H9 (cell line): Measurements from ENCODE around the gene LIG3. TPM values are rescaled to one million over a fixed set of nuclear protein-coding genes. Genes with fewer than 3 reads are reported as not detected.

Experiments used
- DNase-seq: peaks from one replicate; pipeline ENCODE4 v3.0.0-alpha.2; 2017
- H2AFZ ChIP-seq: one replicate; pipeline ENCODE4 v1.6.1; 2013; ENCODE audit warnings: mild to moderate bottlenecking, low read length, control low read depth, moderate library complexity
- H2AK5ac ChIP-seq: 2 replicates; pipeline ENCODE4 v1.6.1; 2013; ENCODE audit warnings: low read length, control low read depth, mixed read lengths; ENCODE audit not compliant: insufficient read length
- H2BK120ac ChIP-seq: one replicate; pipeline ENCODE4 v1.6.1; 2013; ENCODE audit warnings: low read depth, mild to moderate bottlenecking, low read length, control low read depth, inconsistent platforms; ENCODE audit not compliant: poor library complexity, severe bottlenecking
- H2BK12ac ChIP-seq: 2 replicates; pipeline ENCODE4 v1.6.1; 2013; ENCODE audit warnings: low read length, control low read depth, mixed read lengths, low read depth; ENCODE audit not compliant: insufficient read length
- H2BK15ac ChIP-seq: 2 replicates; pipeline ENCODE4 v1.6.1; 2013; ENCODE audit warnings: low read depth, low read length, control low read depth
- H2BK20ac ChIP-seq: one replicate; pipeline ENCODE4 v1.6.1; 2013; ENCODE audit warnings: low read depth, mild to moderate bottlenecking, low read length, control low read depth, inconsistent platforms; ENCODE audit not compliant: poor library complexity, severe bottlenecking
- H2BK5ac ChIP-seq: 2 replicates; pipeline ENCODE4 v1.6.1; 2013; ENCODE audit warnings: low read length, control low read depth, mixed read lengths; ENCODE audit not compliant: insufficient read length
- H3K14ac ChIP-seq: 2 replicates; pipeline ENCODE4 v1.6.1; 2013; ENCODE audit warnings: low read length, control low read depth; ENCODE audit not compliant: insufficient read depth
- H3K18ac ChIP-seq: 2 replicates; pipeline ENCODE4 v1.6.1; 2013; ENCODE audit warnings: low read depth, mild to moderate bottlenecking, mixed read lengths, low read length, control low read depth; ENCODE audit not compliant: insufficient read length
- H3K23ac ChIP-seq: 2 replicates; pipeline ENCODE4 v1.6.1; 2013; ENCODE audit warnings: low read length, control low read depth, mixed read lengths, low read depth; ENCODE audit not compliant: insufficient read length
- H3K23me2 ChIP-seq: 2 replicates; pipeline ENCODE4 v1.6.1; 2013; ENCODE audit warnings: low read depth, mild to moderate bottlenecking, mixed read lengths, low read length, control low read depth; ENCODE audit not compliant: insufficient read length, poor library complexity, severe bottlenecking
- H3K27ac ChIP-seq: 2 replicates; pipeline ENCODE4 v1.5.1; 2013; ENCODE audit warnings: low read length, control low read depth, mixed read lengths, low read depth; ENCODE audit not compliant: insufficient read length
- H3K27me3 ChIP-seq: 2 replicates; pipeline ENCODE4 v1.6.1; 2013; ENCODE audit warnings: low read length, control low read depth, inconsistent platforms; ENCODE audit not compliant: insufficient read depth
- H3K4ac ChIP-seq: 2 replicates; pipeline ENCODE4 v1.6.1; 2013; ENCODE audit warnings: low read depth, mild to moderate bottlenecking, control low read depth, inconsistent platforms, low read length, moderate library complexity
- H3K4me1 ChIP-seq: 2 replicates; pipeline ENCODE4 v1.6.1; 2013; ENCODE audit warnings: low read length, control low read depth, inconsistent platforms; ENCODE audit not compliant: insufficient read depth
- H3K4me2 ChIP-seq: 2 replicates; pipeline ENCODE4 v1.6.1; 2013; ENCODE audit warnings: low read length, control low read depth, mixed read lengths; ENCODE audit not compliant: insufficient read length, insufficient read depth
- H3K56ac ChIP-seq: 2 replicates; pipeline ENCODE4 v1.6.1; 2013; ENCODE audit warnings: low read depth, mild to moderate bottlenecking, mixed read lengths, low read length, control low read depth; ENCODE audit not compliant: insufficient read length
- H3K79me1 ChIP-seq: 2 replicates; pipeline ENCODE4 v1.6.1; 2013; ENCODE audit warnings: low read depth, mild to moderate bottlenecking, moderate library complexity, low read length, control low read depth, inconsistent platforms; ENCODE audit not compliant: insufficient read depth, poor library complexity, severe bottlenecking
- H3K79me2 ChIP-seq: 2 replicates; pipeline ENCODE4 v1.6.1; 2013; ENCODE audit warnings: low read length, control low read depth, inconsistent platforms; ENCODE audit not compliant: insufficient read depth
- H3K9ac ChIP-seq: 2 replicates; pipeline ENCODE4 v1.6.1; 2013; ENCODE audit warnings: low read length, control low read depth, mixed read lengths; ENCODE audit not compliant: insufficient read length; ENCODE audit errors: extremely low read depth
- H3K9me3 ChIP-seq: one replicate; pipeline ENCODE4 v1.6.1; 2013; ENCODE audit warnings: low read depth, low read length, inconsistent platforms; ENCODE audit not compliant: control insufficient read depth
- H3T11ph ChIP-seq: one replicate; pipeline ENCODE4 v1.6.1; 2013; ENCODE audit warnings: mild to moderate bottlenecking, low read length, control low read depth, inconsistent platforms
- H4K20me1 ChIP-seq: one replicate; pipeline ENCODE4 v1.6.1; 2013; ENCODE audit not compliant: control insufficient read depth, insufficient read length, insufficient read depth
- H4K5ac ChIP-seq: 2 replicates; pipeline ENCODE4 v1.6.1; 2013; ENCODE audit warnings: low read depth, mild to moderate bottlenecking, mixed read lengths, low read length, control low read depth; ENCODE audit not compliant: insufficient read length
- H4K8ac ChIP-seq: replicated peaks from 2 replicates; pipeline ENCODE4 v1.6.1; 2013; ENCODE audit warnings: low read length, control low read depth, mixed read lengths, low read depth; ENCODE audit not compliant: insufficient read length
- H4K91ac ChIP-seq: 2 replicates; pipeline ENCODE4 v1.6.1; 2013; ENCODE audit warnings: low read depth, mild to moderate bottlenecking, moderate library complexity, mixed read lengths, low read length, control low read depth; ENCODE audit not compliant: insufficient read length
- H3K27ac Mint-ChIP-seq, 3 experiments: 2 replicates in 2 of 3; 3 replicates in 1 of 3; pipeline ENCODE4 v1.8.0; 2020 to 2021; ENCODE audit warnings: mixed read lengths in 3 of 3, mild to moderate bottlenecking in 1 of 3, moderate library complexity in 1 of 3
- H3K27me3 Mint-ChIP-seq: 2 replicates; pipeline ENCODE4 v1.8.0; 2021; ENCODE audit warnings: low read depth, mild to moderate bottlenecking, moderate library complexity, mixed read lengths
- H3K36me3 Mint-ChIP-seq, 3 experiments: 2 replicates in 2 of 3; 3 replicates in 1 of 3; pipeline ENCODE4 v1.8.0; 2020 to 2021; ENCODE audit warnings: low read depth in 3 of 3, mixed read lengths in 3 of 3; ENCODE audit not compliant: insufficient read depth in 1 of 3
- H3K4me1 Mint-ChIP-seq, 2 experiments: 2 replicates each; pipeline ENCODE4 v1.8.0; 2020; ENCODE audit warnings: mixed read lengths in 2 of 2
- H3K4me3 Mint-ChIP-seq, 2 experiments: 2 replicates in 1 of 2; 3 replicates in 1 of 2; pipeline ENCODE4 v1.8.0; 2020 to 2021; ENCODE audit warnings: mild to moderate bottlenecking in 2 of 2, mixed read lengths in 2 of 2, moderate library complexity in 1 of 2
- H3K9me3 Mint-ChIP-seq, 2 experiments: 2 replicates in 1 of 2; 3 replicates in 1 of 2; pipeline ENCODE4 v1.8.0; 2020; ENCODE audit warnings: mild to moderate bottlenecking in 2 of 2, mixed read lengths in 2 of 2, moderate library complexity in 1 of 2
- WGBS: extraction: QIAGEN DNeasy Blood & Tissue Kit; methylation state at CpG from one replicate; pipeline ENCODE4 v1.1.7; 2013; ENCODE audit warnings: missing lambda C conversion rate, low lambda C conversion rate, mixed read lengths; ENCODE audit not compliant: insufficient read length; ENCODE audit errors: extremely low coverage; 5-methylcytosine and 5-hydroxymethylcytosine counted together
- total RNA-seq: library from RNA; stranded (reverse); gene quantifications from 2 replicates; pipeline ENCODE4 v1.2.1, GENCODE V29; 2021
- TF ChIP-seq, protein P1 (sequence below): fragments of 200-600 bp; sonication (generic); conservative IDR thresholded peaks from 3 replicates; pipeline ENCODE4 v1.8.0; 2021; ENCODE audit warnings: antibody characterized with exemption, mild to moderate bottlenecking

Gene LIG3
- total RNA-seq, 1 experiment from 2014 or later: 96.0 TPM

GRCh38 chr17:34997355-34997862, 17.1 kb downstream of the LIG3 start:
- H2BK15ac ChIP-seq: no peak overlapping the region
- H2AK5ac ChIP-seq: no peak overlapping the region
- Mint-ChIP-seq H3K36me3 (peaks cover 30 to 100% (median 95%) of the 10 kb centered on the region in 3 experiments), H3K27ac (peak overlapping the region in 1 of 3 experiments; percentile 5; a peak in 1 of 7 replicates), H3K27me3 (no peaks in the 10 kb centered on the region), H3K9me3 (no peaks in the 10 kb centered on the region), H3K4me1 (no peaks in the 10 kb centered on the region), H3K4me3 (no peak overlapping the region)
- H3K4me2 ChIP-seq: no peak overlapping the region
- H3K23ac ChIP-seq: no peak overlapping the region
- no peak overlapping the region for H3K18ac ChIP-seq
- TF ChIP-seq, protein P1, sequence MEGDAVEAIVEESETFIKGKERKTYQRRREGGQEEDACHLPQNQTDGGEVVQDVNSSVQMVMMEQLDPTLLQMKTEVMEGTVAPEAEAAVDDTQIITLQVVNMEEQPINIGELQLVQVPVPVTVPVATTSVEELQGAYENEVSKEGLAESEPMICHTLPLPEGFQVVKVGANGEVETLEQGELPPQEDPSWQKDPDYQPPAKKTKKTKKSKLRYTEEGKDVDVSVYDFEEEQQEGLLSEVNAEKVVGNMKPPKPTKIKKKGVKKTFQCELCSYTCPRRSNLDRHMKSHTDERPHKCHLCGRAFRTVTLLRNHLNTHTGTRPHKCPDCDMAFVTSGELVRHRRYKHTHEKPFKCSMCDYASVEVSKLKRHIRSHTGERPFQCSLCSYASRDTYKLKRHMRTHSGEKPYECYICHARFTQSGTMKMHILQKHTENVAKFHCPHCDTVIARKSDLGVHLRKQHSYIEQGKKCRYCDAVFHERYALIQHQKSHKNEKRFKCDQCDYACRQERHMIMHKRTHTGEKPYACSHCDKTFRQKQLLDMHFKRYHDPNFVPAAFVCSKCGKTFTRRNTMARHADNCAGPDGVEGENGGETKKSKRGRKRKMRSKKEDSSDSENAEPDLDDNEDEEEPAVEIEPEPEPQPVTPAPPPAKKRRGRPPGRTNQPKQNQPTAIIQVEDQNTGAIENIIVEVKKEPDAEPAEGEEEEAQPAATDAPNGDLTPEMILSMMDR: no peak
- H4K20me1 ChIP-seq: no peaks in the 10 kb centered on the region
- H3K79me2 ChIP-seq: no peaks in the 10 kb centered on the region
- H3K4me1 ChIP-seq: no peaks in the 10 kb centered on the region
- H4K5ac ChIP-seq: no peak overlapping the region
- H2BK5ac ChIP-seq: no peak overlapping the region
- no peak overlapping the region for H3K14ac ChIP-seq
- WGBS: no CpG with 5 or more reads among the region's 11 CpGs
- no peak for DNase-seq
- no peaks in the 10 kb centered on the region for H3K27me3 ChIP-seq
- no peak overlapping the region for H3K56ac ChIP-seq
- H4K91ac ChIP-seq: no peak overlapping the region
- no peak overlapping the region for H3K27ac ChIP-seq
- no peak overlapping the region for H3K4ac ChIP-seq
- H3K9me3 ChIP-seq: no peaks in the 10 kb centered on the region
- no peak overlapping the region for H3T11ph ChIP-seq
- H2BK120ac ChIP-seq: no peak overlapping the region
- no peak overlapping the region for H3K9ac ChIP-seq
- H4K8ac ChIP-seq: no peak overlapping the region
- no peak overlapping the region for H2BK12ac ChIP-seq
- H2BK20ac ChIP-seq: no peak overlapping the region
- no peaks in the 10 kb centered on the region for H3K23me2 ChIP-seq
- H2AFZ ChIP-seq: no peak overlapping the region
- no peaks in the 10 kb centered on the region for H3K79me1 ChIP-seq
